Kasumi-1 (cell line): ENCODE data around the gene ZNF107.
"Not testable (repeated sequence)": the region's sequence is repeated elsewhere in the genome, so short reads cannot be mapped to it uniquely, and the experiment has no call there.

Experiments
- DNase-seq, 2 experiments: peaks; one replicate each; lab custom pipeline; 2025; lab: John Stamatoyannopoulos, UW

Gene ZNF107

GRCh38 chr7:64733550-64734240 lies 67.8 kb downstream of the ZNF107 start:
- no peak for DNase-seq

- DNase-seq = no peak
Observed at GRCh38 chr7:64736575-64736974, 70.6 kb downstream of the ZNF107 start.

GRCh38 chr7:64738403-64738802 lies 72.5 kb downstream of the ZNF107 start:
- DNase-seq = not testable (repeated sequence)

GRCh38 chr7:64738953-64739352 lies 73.0 kb downstream of the ZNF107 start:
- not testable (repeated sequence) for DNase-seq

GRCh38 chr7:64744680-64745079 lies 78.7 kb downstream of the ZNF107 start:
- DNase-seq = no peak

- DNase-seq = no peak
Observed at GRCh38 chr7:64747802-64748201, 81.9 kb downstream of the ZNF107 start.

GRCh38 chr7:64753032-64753431 lies 87.1 kb downstream of the ZNF107 start:
- no peak for DNase-seq

GRCh38 chr7:64755865-64756264 lies 89.9 kb downstream of the ZNF107 start:
- DNase-seq = no peak

GRCh38 chr7:64758151-64758550 lies 92.2 kb downstream of the ZNF107 start:
- DNase-seq = no peak
